ENCODE data around the gene CACTIN.
"Not testable (repeated sequence)": the region's sequence is repeated elsewhere in the genome, so short reads cannot be mapped to it uniquely, and the experiment has no call there.

DNA sequence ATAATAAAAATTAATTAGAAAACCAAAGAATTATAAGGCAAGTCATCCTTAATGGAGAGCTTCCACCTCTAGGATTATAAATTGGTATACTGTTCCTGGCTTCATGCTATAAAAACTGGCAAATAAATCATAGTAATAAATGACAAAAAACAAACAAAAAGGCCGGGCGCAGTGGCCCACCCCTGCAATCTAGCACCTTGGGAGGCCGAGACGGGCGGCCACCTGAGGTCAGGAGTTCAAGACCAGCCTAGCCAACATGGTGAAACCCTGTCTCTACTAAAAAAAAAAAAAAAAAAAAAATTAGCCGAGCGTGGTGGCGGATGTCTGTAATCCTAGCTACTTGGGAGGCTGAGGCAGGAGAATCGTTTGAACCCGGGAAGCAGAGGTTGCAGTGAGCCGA, 56.5 kb downstream of the CACTIN start:
- not testable (repeated sequence) for TF ChIP-seq EZH2 (IDR thresholded peaks at IDR 0.05; ENCODE audit: insufficient read depth, poor library complexity, severe bottlenecking); EZH2phosphoT487 (IDR thresholded peaks at IDR 0.05; ENCODE audit: insufficient read depth, low read depth)

Measured in GM23248 (cell line).